CD14-positive monocyte (primary cell): ENCODE data around the gene PRDM7. TPM values are rescaled to one million over a fixed set of nuclear protein-coding genes. Genes with fewer than 3 reads are reported as not detected.

Experiments used
- DNase-seq, 3 donors: peaks; one replicate each; pipeline ENCODE4 v3.0.0-alpha.2; 2011 to 2022
- H2AFZ ChIP-seq: 2 replicates; pipeline ENCODE4 v1.6.0; 2012; ENCODE audit warnings: mild to moderate bottlenecking, low read depth, low read length, inconsistent platforms; ENCODE audit not compliant: insufficient read depth, poor library complexity, severe bottlenecking
- H3K27ac ChIP-seq, 2 donors: 1 replicate in 1 of 2; 2 replicates in 1 of 2; pipeline ENCODE4 v1.5.1; 2012 to 2013; ENCODE audit warnings: low read length in 2 of 2, control low read depth in 1 of 2, inconsistent platforms in 1 of 2, low read depth in 1 of 2, mild to moderate bottlenecking in 1 of 2
- H3K27me3 ChIP-seq, 2 donors: one replicate each; pipeline versions ENCODE4 v1.6.0 to v1.6.1; 2011 to 2013; ENCODE audit warnings: low read length in 2 of 2; ENCODE audit not compliant: control insufficient read depth in 2 of 2, insufficient read depth in 2 of 2
- H3K36me3 ChIP-seq, 2 donors: replicated peaks in 1 of 2; 1 replicate in 1 of 2; 2 replicates in 1 of 2; pipeline versions ENCODE4 v1.5.1 to v1.6.1; 2012 to 2013; ENCODE audit warnings: low read length in 2 of 2, control low read depth in 1 of 2, inconsistent platforms in 1 of 2, mild to moderate bottlenecking in 1 of 2; ENCODE audit not compliant: insufficient read depth in 2 of 2, control insufficient read depth in 1 of 2
- H3K4me1 ChIP-seq, 2 donors: 1 replicate in 1 of 2; 2 replicates in 1 of 2; pipeline versions ENCODE4 v1.5.1 to v1.6.1; 2012 to 2013; ENCODE audit warnings: low read length in 2 of 2, control low read depth in 1 of 2, inconsistent platforms in 1 of 2, mild to moderate bottlenecking in 1 of 2, moderate library complexity in 1 of 2; ENCODE audit not compliant: insufficient read depth in 2 of 2, control insufficient read depth in 1 of 2
- H3K4me2 ChIP-seq: replicated peaks from 2 replicates; pipeline ENCODE3; 2012; ENCODE audit warnings: low read length, moderate library complexity, mild to moderate bottlenecking; ENCODE audit not compliant: poor library complexity, severe bottlenecking; ENCODE audit errors: extremely low read depth
- H3K4me3 ChIP-seq, 3 experiments: fragments of 200-600 bp in 1 of 3; sonication (generic) in 1 of 3; replicated peaks in 1 of 3; 1 replicate in 2 of 3; 2 replicates in 1 of 3; pipeline ENCODE4 v1.5.1; 2011 to 2013; ENCODE audit warnings: low read length in 3 of 3, mild to moderate bottlenecking in 3 of 3, control low read depth in 2 of 3, low read depth in 2 of 3, inconsistent platforms in 1 of 3, moderate library complexity in 1 of 3
- H3K79me2 ChIP-seq: 2 replicates; pipeline ENCODE4 v1.6.0; 2012; ENCODE audit warnings: mild to moderate bottlenecking, control low read depth, inconsistent platforms, low read length, moderate library complexity; ENCODE audit not compliant: insufficient read depth
- H3K9ac ChIP-seq: 2 replicates; pipeline ENCODE4 v1.6.0; 2017; ENCODE audit warnings: low read length, mild to moderate bottlenecking; ENCODE audit not compliant: insufficient read depth, poor library complexity, severe bottlenecking
- H3K9me3 ChIP-seq, 2 donors: replicated peaks in 1 of 2; 1 replicate in 1 of 2; 2 replicates in 1 of 2; pipeline versions ENCODE4 v1.5.1 to v1.6.1; 2012 to 2013; ENCODE audit warnings: low read length in 2 of 2, control low read depth in 1 of 2; ENCODE audit not compliant: control insufficient read depth in 1 of 2, insufficient read depth in 1 of 2
- H4K20me1 ChIP-seq: 2 replicates; pipeline ENCODE4 v1.6.0; 2012; ENCODE audit warnings: mild to moderate bottlenecking, low read length, control low read depth, moderate library complexity; ENCODE audit not compliant: insufficient read depth
- H3K27ac Mint-ChIP-seq, 7 donors: one replicate each; pipeline ENCODE4 v1.8.0; 2020; ENCODE audit warnings: mild to moderate bottlenecking in 7 of 7, mixed read lengths in 7 of 7, moderate library complexity in 6 of 7, inconsistent platforms in 2 of 7
- H3K27me3 Mint-ChIP-seq, 3 donors: one replicate each; pipeline ENCODE4 v1.8.0; 2021 to 2022; ENCODE audit warnings: low read depth in 3 of 3, mild to moderate bottlenecking in 3 of 3, mixed read lengths in 3 of 3, moderate library complexity in 3 of 3, inconsistent platforms in 1 of 3
- H3K36me3 Mint-ChIP-seq, 2 donors: one replicate each; pipeline ENCODE4 v1.8.0; 2020; ENCODE audit warnings: mixed read lengths in 2 of 2, inconsistent platforms in 1 of 2, mild to moderate bottlenecking in 1 of 2
- H3K4me1 Mint-ChIP-seq: one replicate; pipeline ENCODE4 v1.8.0; 2020; ENCODE audit warnings: mild to moderate bottlenecking, mixed read lengths
- H3K4me3 Mint-ChIP-seq, 2 donors: one replicate each; pipeline ENCODE4 v1.8.0; 2020; ENCODE audit warnings: mild to moderate bottlenecking in 2 of 2, mixed read lengths in 2 of 2, moderate library complexity in 1 of 2
- H3K9me3 Mint-ChIP-seq, 7 donors: one replicate each; pipeline ENCODE4 v1.8.0; 2020 to 2022; ENCODE audit warnings: mixed read lengths in 7 of 7, mild to moderate bottlenecking in 6 of 7, moderate library complexity in 6 of 7, inconsistent platforms in 2 of 7
- WGBS: methylation state at CpG from one replicate; pipeline ENCODE4 v1.1.5; 2013; ENCODE audit warnings: missing lambda C conversion rate; ENCODE audit not compliant: insufficient coverage; 5-methylcytosine and 5-hydroxymethylcytosine counted together
- intact Hi-C, 2 donors: fragments of 100-400 bp; cut with micrococcal nuclease; formaldehyde crosslinking; loops; one replicate each; pipeline versions ENCODE4 v1.15.0 to v1.15.1; 2023
- polyA plus RNA-seq, 3 donors: library from polyadenylated mRNA; depleted of rRNA in 1 of 3; unstranded in 2 of 3; stranded (reverse) in 1 of 3; fragments of 300-500 nt in 2 of 3; fragments of >200 nt in 1 of 3; fragmentation: Illumina TruSeq in 2 of 3; gene quantifications; 1 replicate in 2 of 3; 2 replicates in 1 of 3; pipeline ENCODE4 v1.2.3, GENCODE V29; 2012 to 2021
- TF ChIP-seq, protein P1 (sequence below): fragments of 200-600 bp; IDR thresholded peaks from one replicate; pipeline ENCODE4 v1.8.0; 2022; ENCODE audit warnings: antibody characterized with exemption, mild to moderate bottlenecking

Gene PRDM7
- polyA plus RNA-seq, 3 donors, result not detected

GRCh38 chr16:90007015-90007414, 70.1 kb downstream of the PRDM7 start:
- H3K4me2 ChIP-seq, result no peak overlapping the region
- TF ChIP-seq, protein P1, sequence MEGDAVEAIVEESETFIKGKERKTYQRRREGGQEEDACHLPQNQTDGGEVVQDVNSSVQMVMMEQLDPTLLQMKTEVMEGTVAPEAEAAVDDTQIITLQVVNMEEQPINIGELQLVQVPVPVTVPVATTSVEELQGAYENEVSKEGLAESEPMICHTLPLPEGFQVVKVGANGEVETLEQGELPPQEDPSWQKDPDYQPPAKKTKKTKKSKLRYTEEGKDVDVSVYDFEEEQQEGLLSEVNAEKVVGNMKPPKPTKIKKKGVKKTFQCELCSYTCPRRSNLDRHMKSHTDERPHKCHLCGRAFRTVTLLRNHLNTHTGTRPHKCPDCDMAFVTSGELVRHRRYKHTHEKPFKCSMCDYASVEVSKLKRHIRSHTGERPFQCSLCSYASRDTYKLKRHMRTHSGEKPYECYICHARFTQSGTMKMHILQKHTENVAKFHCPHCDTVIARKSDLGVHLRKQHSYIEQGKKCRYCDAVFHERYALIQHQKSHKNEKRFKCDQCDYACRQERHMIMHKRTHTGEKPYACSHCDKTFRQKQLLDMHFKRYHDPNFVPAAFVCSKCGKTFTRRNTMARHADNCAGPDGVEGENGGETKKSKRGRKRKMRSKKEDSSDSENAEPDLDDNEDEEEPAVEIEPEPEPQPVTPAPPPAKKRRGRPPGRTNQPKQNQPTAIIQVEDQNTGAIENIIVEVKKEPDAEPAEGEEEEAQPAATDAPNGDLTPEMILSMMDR, result no peak
- H3K27me3 ChIP-seq, result peaks cover 0 to 7% of the 10 kb centered on the region in 2 donors
- H3K27ac Mint-ChIP-seq, result no peak overlapping the region
- H3K4me1 ChIP-seq, result peaks cover 4 to 7% of the 10 kb centered on the region in 2 donors
- H3K4me3 ChIP-seq, result no peak overlapping the region
- DNase-seq, result no peak
- no peak overlapping the region for H3K9ac ChIP-seq
- peaks cover 19 to 30% (median 25%) of the 10 kb centered on the region in 3 donors for H3K27me3 Mint-ChIP-seq
- no peak overlapping the region for H2AFZ ChIP-seq
- H3K36me3 Mint-ChIP-seq, result no peaks in the 10 kb centered on the region
- no peaks in the 10 kb centered on the region for H3K79me2 ChIP-seq
- no peaks in the 10 kb centered on the region for H3K9me3 Mint-ChIP-seq
- H3K36me3 ChIP-seq, result no peaks in the 10 kb centered on the region
- WGBS, result 81% methylated on average over 3 of the region's 7 CpGs
- no peak overlapping the region for H3K4me3 Mint-ChIP-seq
- intact Hi-C loops, result no loop called here
- H3K9me3 ChIP-seq, result no peaks in the 10 kb centered on the region
- H4K20me1 ChIP-seq, result no peaks in the 10 kb centered on the region
- no peak overlapping the region for H3K27ac ChIP-seq
- H3K4me1 Mint-ChIP-seq, result peaks cover 8% of the 10 kb centered on the region

Other genes starting within 250 kb of the PRDM7 start
- gene SPIRE2, start 248.9 kb downstream of the PRDM7 start, polyA plus RNA-seq, result 1 to 10 TPM in 1 of 3 donors, under 1 TPM in 1, not detected in 1; 0.09 to 1.2 TPM
- 100 to 1,000 TPM in 2 of 3 donors, 10 to 100 TPM in 1; 98.0 to 231 (median 114) TPM for gene TCF25, start 203.7 kb downstream of the PRDM7 start, polyA plus RNA-seq
- gene MC1R, start 158.5 kb downstream of the PRDM7 start, polyA plus RNA-seq, result 1 to 10 TPM in 1 of 3 donors, under 1 TPM in 1, not detected in 1; 0.21 to 3.9 TPM
- gene TUBB3, start 154.0 kb downstream of the PRDM7 start, polyA plus RNA-seq, result 1 to 10 TPM in 1 of 3 donors, not detected in 2; 2.9 TPM
- gene DEF8, start 128.6 kb downstream of the PRDM7 start, polyA plus RNA-seq, result 100 to 1,000 TPM in 1 of 3 donors, 10 to 100 TPM in 2; 63.7 to 332 (median 83.7) TPM
- under 1 TPM in 1 of 3 donors, not detected in 2; 0.07 TPM for gene DBNDD1, start 57.9 kb downstream of the PRDM7 start, polyA plus RNA-seq